CD4-positive, alpha-beta T cell treated with Interleukin-10 for 1 hour (primary cell): ENCODE measurements around the gene TMEM244.
"Not testable (repeated sequence)": the region's sequence is repeated elsewhere in the genome, so short reads cannot be mapped to it uniquely, and the experiment has no call there.

Source experiments
- DNase-seq: peaks from one replicate; pipeline ENCODE4 v3.0.0-alpha.2; 2020

The TMEM244 gene

GRCh38 chr6:129866256-129866655 is 5.1 kb upstream of the TMEM244 start:
- no peak for DNase-seq

DNA sequence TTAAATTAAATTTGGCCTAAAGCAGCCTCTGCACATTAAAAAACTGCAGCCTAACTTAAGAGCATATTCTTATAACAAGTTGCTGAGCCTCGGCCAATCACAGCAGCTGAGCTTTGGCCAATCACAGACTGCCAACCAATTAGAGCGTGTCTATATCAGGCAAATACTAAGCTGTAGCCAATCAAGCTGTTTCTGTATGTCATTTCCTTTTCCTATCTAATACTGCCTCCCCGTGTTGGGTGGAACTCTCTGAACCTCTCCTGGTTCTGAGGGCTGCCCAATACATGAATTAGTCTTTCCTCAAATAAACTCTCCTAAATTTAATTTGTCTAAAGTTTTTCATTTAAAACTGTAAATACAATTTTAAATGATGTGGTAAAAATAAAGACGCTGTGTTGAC is 3.9 kb upstream of the TMEM244 start:
- DNase-seq, result no peak

- no peak for DNase-seq
Measured at GRCh38 chr6:129863664-129864063, 2.5 kb upstream of the TMEM244 start.

DNA sequence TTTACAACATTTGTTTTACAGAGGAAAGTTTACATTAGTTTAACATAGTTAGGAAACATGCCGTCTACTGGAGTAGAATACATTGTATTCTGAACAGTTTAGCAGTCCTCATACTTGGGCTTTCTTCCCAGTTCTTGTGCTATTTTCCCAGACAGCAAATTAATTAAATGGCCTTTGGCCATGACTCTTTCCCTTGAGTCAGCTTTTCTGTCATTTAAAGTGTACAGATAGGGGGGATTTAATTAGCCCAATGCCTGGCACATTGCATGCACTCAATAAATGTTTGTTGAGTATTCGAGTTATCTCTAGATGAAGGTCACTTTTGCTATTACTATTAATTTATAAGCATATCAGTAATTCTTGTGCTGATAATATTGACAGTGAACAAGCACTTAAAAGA is 1.6 kb downstream of the TMEM244 start:
- DNase-seq, result no peak

- no peak for DNase-seq
Measured at GRCh38 chr6:129857838-129858237, 3.3 kb downstream of the TMEM244 start.

GRCh38 chr6:129853996-129854711 is 7.0 kb downstream of the TMEM244 start:
- DNase-seq, result no peak

GRCh38 chr6:129852257-129852858 is 8.8 kb downstream of the TMEM244 start:
- no peak for DNase-seq

GRCh38 chr6:129849456-129849855 is 11.7 kb downstream of the TMEM244 start:
- no peak for DNase-seq

DNA sequence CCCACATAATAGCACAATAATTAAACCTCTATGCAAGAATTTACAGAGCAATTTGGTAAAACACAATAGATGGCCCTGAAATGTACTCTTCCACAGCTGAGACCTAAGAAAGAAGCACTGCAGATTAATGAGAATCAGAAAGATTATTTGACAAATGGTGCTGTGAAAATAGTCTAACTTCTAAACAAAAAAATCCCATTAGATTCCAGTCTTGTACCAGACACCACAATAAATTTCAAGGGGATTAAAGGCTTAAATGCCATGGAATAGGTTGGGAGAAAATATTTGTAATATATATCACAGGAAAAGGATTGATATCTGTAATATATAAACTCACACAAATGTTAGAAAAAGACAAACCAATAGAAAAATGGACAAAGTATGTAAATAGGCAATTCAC is 14.4 kb downstream of the TMEM244 start:
- DNase-seq, result no peak

GRCh38 chr6:129845696-129846095 is 15.4 kb downstream of the TMEM244 start:
- no peak for DNase-seq

GRCh38 chr6:129844118-129844891 is 16.8 kb downstream of the TMEM244 start:
- DNase-seq, result no peak

GRCh38 chr6:129843573-129843972 is 17.5 kb downstream of the TMEM244 start:
- DNase-seq, result no peak

GRCh38 chr6:129842881-129843409 is 18.2 kb downstream of the TMEM244 start:
- DNase-seq, result no peak

DNA sequence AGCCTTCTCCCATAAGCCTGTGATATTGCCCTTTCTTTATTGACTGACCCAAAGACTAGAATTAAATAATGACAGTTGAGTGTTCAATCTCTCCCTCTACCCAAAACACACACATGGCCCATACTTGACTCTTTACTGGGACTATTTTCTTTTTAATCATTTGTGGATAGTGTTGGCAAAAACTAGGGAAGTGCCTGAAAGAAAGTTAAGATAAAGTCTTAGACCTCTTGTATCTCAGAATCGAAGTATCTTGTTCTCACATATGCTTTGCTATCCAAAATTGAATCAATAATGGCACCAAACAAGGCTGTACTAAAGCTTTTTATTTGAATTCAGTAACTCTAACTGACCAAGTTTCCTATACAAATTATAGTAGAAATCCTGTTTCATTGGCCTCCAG is 19.0 kb downstream of the TMEM244 start:
- no peak for DNase-seq

- DNase-seq, result not testable (repeated sequence)
Measured at GRCh38 chr6:129839562-129839961, 21.6 kb downstream of the TMEM244 start.

DNA sequence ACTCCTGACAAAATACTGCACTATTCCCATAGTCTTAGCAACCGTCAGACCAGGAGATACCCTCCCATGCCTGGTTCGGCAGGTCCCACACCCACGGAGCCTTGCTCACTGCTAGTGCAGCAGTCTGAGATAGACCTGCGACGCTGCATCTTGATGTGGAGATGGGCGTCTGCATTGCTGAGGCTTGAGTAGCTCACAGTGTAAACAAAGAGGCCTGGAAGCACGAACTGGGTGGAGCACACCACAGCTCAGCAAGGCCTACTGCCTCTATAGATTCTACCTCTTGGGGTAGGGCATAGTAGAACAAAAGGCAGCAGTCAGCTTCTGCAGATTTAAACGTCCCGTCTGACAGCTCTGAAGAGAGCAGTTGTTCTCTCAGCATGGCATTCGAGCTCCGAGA is 25.4 kb downstream of the TMEM244 start:
- DNase-seq, result no peak

- no peak for DNase-seq
Measured at GRCh38 chr6:129832299-129832698, 28.8 kb downstream of the TMEM244 start.

GRCh38 chr6:129828229-129828628 is 32.9 kb downstream of the TMEM244 start:
- DNase-seq, result no peak

GRCh38 chr6:129818251-129818650 is 42.9 kb downstream of the TMEM244 start:
- no peak for DNase-seq

DNA sequence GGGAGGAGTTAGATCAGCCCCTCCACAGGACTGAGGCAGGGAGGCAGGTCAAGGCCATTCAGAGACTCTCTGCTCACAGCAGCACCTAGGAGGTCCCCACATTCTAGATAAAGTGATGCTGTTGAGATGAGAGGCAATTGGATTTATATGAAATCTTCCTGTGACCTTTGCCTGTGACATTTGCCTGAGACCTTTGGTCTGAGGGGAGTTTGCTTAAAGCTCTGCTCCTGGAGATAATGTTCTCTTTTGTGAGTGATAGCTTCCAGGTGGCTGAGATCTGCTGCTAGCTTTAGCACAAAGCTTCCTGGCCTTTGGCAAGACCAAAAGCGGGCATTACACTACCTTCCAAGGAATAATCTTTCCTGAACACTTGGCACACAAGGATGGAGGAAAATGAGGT is 43.3 kb downstream of the TMEM244 start:
- no peak for DNase-seq

GRCh38 chr6:129817332-129817731 is 43.8 kb downstream of the TMEM244 start:
- no peak for DNase-seq

DNA sequence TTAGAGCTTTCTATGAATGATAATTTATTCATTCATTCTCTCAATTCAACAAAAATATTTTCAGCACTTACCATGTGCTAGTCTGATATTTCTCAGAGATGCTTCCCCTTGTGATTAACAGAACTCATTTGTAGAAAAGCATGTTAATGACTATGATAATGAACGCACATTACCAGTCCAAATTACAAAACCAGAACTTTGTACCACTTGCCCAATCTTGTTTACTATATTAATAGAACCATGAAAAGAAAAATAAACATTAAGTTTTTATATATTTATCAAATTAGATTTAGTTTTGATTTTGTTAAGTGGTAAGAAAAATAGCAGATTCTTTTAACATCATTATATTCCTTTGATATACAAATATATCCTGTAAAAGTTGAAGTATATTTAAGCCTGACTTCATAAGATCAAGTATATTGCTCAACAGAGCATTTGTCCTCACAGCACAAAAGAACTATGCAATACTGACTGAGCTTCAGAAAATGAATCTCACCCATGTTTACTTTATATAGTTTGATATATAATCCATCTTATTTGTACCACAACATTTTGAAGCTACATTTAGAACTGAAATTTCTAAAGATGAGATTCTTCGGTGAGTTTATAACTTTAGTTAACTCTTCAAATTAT is 48.9 kb downstream of the TMEM244 start:
- DNase-seq, result no peak

DNA sequence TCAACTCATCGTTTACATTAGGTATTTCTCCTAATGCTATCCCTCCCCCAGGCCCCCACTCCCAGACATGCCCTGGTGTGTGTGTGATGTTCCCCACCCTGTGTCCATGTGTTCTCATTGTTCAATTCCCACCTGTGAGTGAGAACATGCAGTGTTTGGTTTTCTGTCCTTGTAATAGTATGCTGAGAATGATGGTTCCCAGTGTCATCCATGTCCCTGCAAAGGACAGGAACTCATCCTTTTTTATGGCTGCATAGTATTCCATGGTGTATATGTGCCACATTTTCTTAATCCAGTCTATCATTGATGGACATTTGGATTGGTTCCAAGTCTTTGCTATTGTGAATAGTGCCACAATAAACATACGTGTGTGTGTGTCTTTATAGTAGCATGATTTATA is 54.0 kb downstream of the TMEM244 start:
- not testable (repeated sequence) for DNase-seq
